Smooth muscle cell (in vitro differentiated cells): ENCODE results near the gene ABCB11. TPM values are rescaled to one million over a fixed set of nuclear protein-coding genes. Genes with fewer than 3 reads are reported as not detected.

Experiments
- DNase-seq: peaks from one replicate; lab custom pipeline; 2025; ENCODE audit not compliant: unreplicated experiment; lab: John Stamatoyannopoulos, UW
- H2AFZ ChIP-seq: fragments of 200-600 bp; sonication (generic); 2 replicates; pipeline ENCODE4 v1.6.0; 2016; ENCODE audit warnings: antibody characterized with exemption, low read depth, mild to moderate bottlenecking
- H3F3A ChIP-seq: fragments of 200-600 bp; sonication (generic); 2 replicates; pipeline ENCODE4 v1.6.0; 2017; ENCODE audit warnings: antibody characterized with exemption, low read depth
- H3K27ac ChIP-seq: fragments of 200-600 bp; sonication (generic); 2 replicates; pipeline ENCODE4 v1.5.1; 2016; ENCODE audit warnings: low read depth, mild to moderate bottlenecking
- H3K27me3 ChIP-seq: fragments of 200-600 bp; sonication (generic); 2 replicates; pipeline ENCODE4 v1.6.1; 2016; ENCODE audit warnings: low read depth, mild to moderate bottlenecking
- H3K36me3 ChIP-seq: fragments of 200-600 bp; sonication (generic); 2 replicates; pipeline ENCODE4 v1.5.1; 2016; ENCODE audit warnings: low read depth
- H3K4me1 ChIP-seq: fragments of 200-600 bp; sonication (generic); 2 replicates; pipeline ENCODE4 v1.5.1; 2016; ENCODE audit warnings: low read depth
- H3K4me2 ChIP-seq: fragments of 200-600 bp; sonication (generic); 2 replicates; pipeline ENCODE4 v1.6.0; 2016; ENCODE audit warnings: mild to moderate bottlenecking
- H3K4me3 ChIP-seq: fragments of 200-600 bp; sonication (generic); 2 replicates; pipeline ENCODE4 v1.5.1; 2016; ENCODE audit warnings: mild to moderate bottlenecking
- H3K79me2 ChIP-seq: fragments of 200-600 bp; sonication (generic); 2 replicates; pipeline ENCODE4 v1.6.0; 2016; ENCODE audit warnings: low read depth, mild to moderate bottlenecking
- H3K9ac ChIP-seq: fragments of 200-600 bp; sonication (generic); 2 replicates; pipeline ENCODE4 v1.6.0; 2016; ENCODE audit warnings: low read depth
- H3K9me3 ChIP-seq: fragments of 200-600 bp; sonication (generic); replicated peaks from 2 replicates; pipeline ENCODE4 v1.5.1; 2016; ENCODE audit warnings: low read depth
- H4K20me1 ChIP-seq: fragments of 200-600 bp; sonication (generic); 2 replicates; pipeline ENCODE4 v1.6.0; 2016; ENCODE audit warnings: low read depth
- CTCF ChIP-seq: fragments of 200-600 bp; sonication (generic); IDR thresholded peaks from 2 replicates; pipeline ENCODE4 v1.5.1; 2017; ENCODE audit warnings: borderline replicate concordance, mild to moderate bottlenecking, antibody characterized with exemption; ENCODE audit not compliant: insufficient read depth, poor library complexity, severe bottlenecking
- WGBS: methylation state at CpG from one replicate; pipeline ENCODE4 v1.1.7; 2016; ENCODE audit warnings: low lambda C conversion rate; 5-methylcytosine and 5-hydroxymethylcytosine counted together
- polyA plus RNA-seq: library from polyadenylated mRNA; unstranded; fragments of >200 nt; fragmentation: Nextera tagmentation; extraction: Ambion mirVana; gene quantifications from 2 replicates; pipeline ENCODE4 v1.2.1, GENCODE V29; 2016
- total RNA-seq: library from RNA; depleted of rRNA; stranded (reverse); fragments of >200 nt; gene quantifications from 2 replicates; pipeline ENCODE4 v1.2.3, GENCODE V29; 2014

ABCB11 gene
- total and polyA plus RNA-seq, 2 experiments from 2014 or later, result 0.04 to 0.05 TPM

DNA sequence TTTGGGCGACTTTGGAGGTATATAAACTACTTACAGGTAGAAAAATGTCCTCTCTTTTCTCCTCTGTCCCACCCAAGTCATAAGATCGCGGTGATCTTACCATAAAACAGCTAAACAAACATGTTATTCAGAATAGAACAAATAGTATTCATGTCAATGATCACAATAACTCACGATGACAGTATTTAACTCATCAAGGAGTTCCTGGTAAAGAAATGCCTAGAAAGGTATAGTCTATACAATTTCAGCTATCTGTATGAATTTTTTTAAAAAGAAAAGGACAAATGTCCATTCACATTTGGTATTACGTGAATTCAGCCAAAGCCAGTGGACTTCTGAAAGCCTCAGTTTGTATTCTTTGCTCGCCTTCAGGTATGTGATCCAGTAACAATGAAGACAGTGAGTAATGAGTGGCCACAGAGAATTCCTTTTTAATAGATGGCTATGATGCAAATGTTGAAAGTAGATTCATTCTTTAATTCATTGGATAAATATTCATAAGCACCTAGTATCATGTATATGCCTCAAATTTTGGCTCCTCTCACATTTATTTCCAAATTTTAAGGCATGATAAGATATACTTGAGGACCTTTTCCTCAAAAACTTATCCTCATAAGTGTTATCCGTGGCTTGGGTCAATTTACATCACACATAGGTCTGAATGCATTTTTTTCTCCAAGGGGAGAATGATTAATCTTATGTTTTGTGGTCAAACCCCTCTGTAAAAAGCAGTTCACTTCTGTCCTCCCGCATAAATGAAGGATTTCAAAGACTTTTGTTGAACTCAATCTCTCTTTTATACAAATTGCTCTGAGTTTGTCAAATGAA is 20.3 kb downstream of the ABCB11 start:
- Histone ChIP-seq H3K9ac (no peak overlapping the region), H2AFZ (no peak overlapping the region), H3K27me3 (peaks cover 1% of the 10 kb centered on the region), H3K36me3 (no peaks in the 10 kb centered on the region), H3K9me3 (no peaks in the 10 kb centered on the region), H3K79me2 (no peaks in the 10 kb centered on the region), H3K4me3 (no peak overlapping the region), H3K27ac (no peak overlapping the region), H3F3A (peaks cover 4% of the 10 kb centered on the region), H3K4me2 (no peak overlapping the region), H4K20me1 (no peaks in the 10 kb centered on the region), H3K4me1 (no peaks in the 10 kb centered on the region)
- no peak for DNase-seq
- 87% methylated on average over 8 of the region's 8 CpGs for WGBS
- no peak for TF ChIP-seq CTCF

GRCh38 chr2:169009865-169010579 is 21.1 kb downstream of the ABCB11 start:
- Histone ChIP-seq H4K20me1 (no peaks in the 10 kb centered on the region), H3K4me1 (no peaks in the 10 kb centered on the region), H3K4me3 (no peak overlapping the region), H3K79me2 (no peaks in the 10 kb centered on the region), H3K4me2 (no peak overlapping the region), H3F3A (peaks cover 4% of the 10 kb centered on the region), H3K9me3 (no peaks in the 10 kb centered on the region), H3K9ac (no peak overlapping the region), H3K27me3 (no peaks in the 10 kb centered on the region), H3K36me3 (no peaks in the 10 kb centered on the region), H2AFZ (no peak overlapping the region), H3K27ac (no peak overlapping the region)
- WGBS, result 40% methylated on average over 3 of the region's 3 CpGs
- TF ChIP-seq CTCF, result no peak
- no peak for DNase-seq

DNA sequence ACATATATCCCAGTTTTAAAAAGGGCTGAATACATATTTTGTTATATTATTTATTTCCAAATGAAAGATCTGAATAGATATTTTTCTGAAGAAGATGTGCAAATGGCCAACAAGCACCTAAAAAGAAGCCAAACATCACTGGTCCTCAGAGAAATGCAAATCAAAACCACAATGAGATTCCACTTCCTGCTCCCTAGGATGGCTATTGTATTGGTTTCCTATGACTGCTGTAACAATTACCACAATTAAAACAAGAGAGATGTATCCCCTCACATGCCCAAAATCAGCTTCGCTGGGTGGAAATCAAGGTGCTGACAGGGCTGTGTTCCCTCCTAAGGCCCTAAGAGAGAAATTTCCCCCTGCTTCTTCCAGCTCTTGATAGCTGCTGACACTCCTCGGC is 23.2 kb downstream of the ABCB11 start:
- Histone ChIP-seq H3K9ac (no peak overlapping the region), H3K4me1 (no peaks in the 10 kb centered on the region), H3K27me3 (no peaks in the 10 kb centered on the region), H4K20me1 (no peaks in the 10 kb centered on the region), H3F3A (peaks cover 4% of the 10 kb centered on the region), H2AFZ (no peak overlapping the region), H3K9me3 (no peaks in the 10 kb centered on the region), H3K4me3 (no peak overlapping the region), H3K36me3 (no peaks in the 10 kb centered on the region), H3K79me2 (no peaks in the 10 kb centered on the region), H3K4me2 (no peak overlapping the region), H3K27ac (no peak overlapping the region)
- DNase-seq, result no peak
- no peak for TF ChIP-seq CTCF
- WGBS, result 83% methylated on average over 2 of the region's 2 CpGs
